Measurements from ENCODE around the gene PDGFA. TPM values are rescaled to one million over a fixed set of nuclear protein-coding genes. Genes with fewer than 3 reads are reported as not detected.

PDGFA gene
- total RNA-seq, 1 donor from 2014 or later: 7.6 TPM

DNA sequence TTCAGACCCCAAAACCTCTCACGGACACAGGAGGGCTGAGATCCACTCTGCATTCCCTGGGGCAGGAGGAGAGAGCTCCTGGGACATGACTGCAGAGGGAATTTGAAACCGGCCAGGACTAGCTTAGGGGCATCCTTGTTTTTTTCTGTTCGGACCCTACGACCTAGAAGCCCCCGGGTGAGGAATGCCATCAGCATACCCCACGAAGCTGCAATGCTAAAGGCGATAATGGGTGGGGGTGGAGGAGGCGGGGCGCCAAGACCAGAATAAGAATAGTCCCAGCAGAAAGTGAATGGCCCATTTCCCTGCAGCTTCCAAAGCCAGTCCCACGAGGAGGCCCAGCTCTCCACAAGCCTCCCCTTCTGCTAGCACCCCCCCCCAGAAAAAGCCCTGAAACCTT lies 4.0 kb downstream of the PDGFA start:
- H3K27me3 Mint-ChIP-seq (ENCODE audit: unreplicated experiment): peaks cover 17% of the 10 kb centered on the region
- peaks cover 14% of the 10 kb centered on the region for H3K4me1 Mint-ChIP-seq (ENCODE audit: low read depth, unreplicated experiment)
- H3K4me3 Mint-ChIP-seq (ENCODE audit: unreplicated experiment): no peak overlapping the region
- DNase-seq: no peak
- TF ChIP-seq, protein P1, sequence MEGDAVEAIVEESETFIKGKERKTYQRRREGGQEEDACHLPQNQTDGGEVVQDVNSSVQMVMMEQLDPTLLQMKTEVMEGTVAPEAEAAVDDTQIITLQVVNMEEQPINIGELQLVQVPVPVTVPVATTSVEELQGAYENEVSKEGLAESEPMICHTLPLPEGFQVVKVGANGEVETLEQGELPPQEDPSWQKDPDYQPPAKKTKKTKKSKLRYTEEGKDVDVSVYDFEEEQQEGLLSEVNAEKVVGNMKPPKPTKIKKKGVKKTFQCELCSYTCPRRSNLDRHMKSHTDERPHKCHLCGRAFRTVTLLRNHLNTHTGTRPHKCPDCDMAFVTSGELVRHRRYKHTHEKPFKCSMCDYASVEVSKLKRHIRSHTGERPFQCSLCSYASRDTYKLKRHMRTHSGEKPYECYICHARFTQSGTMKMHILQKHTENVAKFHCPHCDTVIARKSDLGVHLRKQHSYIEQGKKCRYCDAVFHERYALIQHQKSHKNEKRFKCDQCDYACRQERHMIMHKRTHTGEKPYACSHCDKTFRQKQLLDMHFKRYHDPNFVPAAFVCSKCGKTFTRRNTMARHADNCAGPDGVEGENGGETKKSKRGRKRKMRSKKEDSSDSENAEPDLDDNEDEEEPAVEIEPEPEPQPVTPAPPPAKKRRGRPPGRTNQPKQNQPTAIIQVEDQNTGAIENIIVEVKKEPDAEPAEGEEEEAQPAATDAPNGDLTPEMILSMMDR (IDR thresholded peaks at IDR 0.05; ENCODE audit: partially characterized antibody, unreplicated experiment): no peak
- no peaks in the 10 kb centered on the region for H3K36me3 Mint-ChIP-seq (ENCODE audit: unreplicated experiment)
- peaks cover 2% of the 10 kb centered on the region for H3K9me3 Mint-ChIP-seq (ENCODE audit: unreplicated experiment)
- H3K27ac Mint-ChIP-seq (ENCODE audit: unreplicated experiment): no peak overlapping the region

DNA sequence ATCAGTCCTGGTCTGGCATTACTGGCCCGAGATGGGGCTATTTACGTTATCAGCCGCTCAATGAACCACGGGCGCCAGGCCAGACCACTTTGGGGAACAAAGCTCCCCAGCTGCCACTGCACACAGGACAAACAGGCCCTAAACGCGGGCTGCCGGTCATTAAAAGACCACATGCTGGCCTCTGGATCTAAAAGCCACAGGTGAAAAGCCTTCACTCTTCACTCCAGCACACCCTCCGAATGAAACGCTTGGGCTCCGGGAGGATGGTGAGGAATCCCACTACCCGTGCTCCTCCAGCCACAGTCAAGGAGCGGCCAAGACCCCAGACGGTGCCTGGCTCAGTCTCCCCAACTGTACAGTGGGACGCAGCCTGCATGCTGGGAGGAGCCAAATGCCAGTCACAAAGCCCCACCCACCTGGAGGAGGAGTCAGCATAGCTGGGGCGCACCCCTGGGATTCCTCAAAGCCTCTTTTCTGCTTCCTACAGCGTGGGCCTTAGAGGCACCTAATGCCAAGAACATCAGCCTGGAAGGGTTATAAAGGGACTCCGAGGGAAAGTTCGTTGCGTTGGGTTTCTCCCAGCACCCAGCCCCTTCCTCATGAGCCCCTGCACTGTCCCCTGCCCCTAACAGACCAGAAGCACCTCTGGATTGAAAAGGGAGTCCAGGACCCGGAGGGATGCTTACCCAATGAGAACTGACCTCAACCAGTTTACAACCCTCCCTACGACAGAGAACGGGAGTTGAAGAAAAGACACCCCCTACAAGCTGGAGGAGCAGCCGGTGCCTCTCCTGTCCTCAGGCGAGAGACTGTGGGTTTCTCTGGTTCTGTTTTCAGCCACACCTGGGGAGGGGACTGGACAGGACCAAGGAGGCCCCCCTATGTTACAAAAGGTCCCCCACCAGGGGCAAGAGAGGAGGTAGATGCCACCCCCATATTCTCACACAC lies 4.7 kb downstream of the PDGFA start:
- no peak for DNase-seq

DNA sequence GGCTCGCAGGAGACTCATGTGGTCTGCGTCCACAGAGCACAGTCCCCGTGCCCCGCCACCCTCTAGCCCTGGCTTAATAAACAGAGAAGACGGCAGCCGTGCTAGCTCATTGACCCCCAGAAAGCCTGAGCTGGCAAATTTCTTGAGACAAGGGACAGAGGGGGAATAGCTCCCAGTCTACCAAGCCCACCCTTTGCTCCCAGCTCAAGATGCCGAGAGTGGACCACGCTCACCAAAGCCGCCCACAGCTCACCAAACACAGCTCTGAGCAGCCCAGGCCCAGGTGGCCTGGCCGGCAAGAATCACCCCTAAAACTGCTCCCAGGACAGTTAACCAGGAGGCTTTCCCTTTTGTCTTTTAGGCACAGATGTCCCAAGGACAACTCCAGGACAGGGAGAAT lies 5.4 kb downstream of the PDGFA start:
- no peak overlapping the region for H3K27ac Mint-ChIP-seq (ENCODE audit: unreplicated experiment)
- H3K27me3 Mint-ChIP-seq (ENCODE audit: unreplicated experiment): peaks cover 17% of the 10 kb centered on the region
- peaks cover 2% of the 10 kb centered on the region for H3K9me3 Mint-ChIP-seq (ENCODE audit: unreplicated experiment)

More for the DNA sequence above, 4.7 kb downstream of the PDGFA start:
- H3K9me3 Mint-ChIP-seq (ENCODE audit: unreplicated experiment): peaks cover 2% of the 10 kb centered on the region
- TF ChIP-seq, protein P1 (IDR thresholded peaks at IDR 0.05; ENCODE audit: partially characterized antibody, unreplicated experiment): no peak
- H3K4me1 Mint-ChIP-seq (ENCODE audit: low read depth, unreplicated experiment): peaks cover 14% of the 10 kb centered on the region
- H3K27me3 Mint-ChIP-seq (ENCODE audit: unreplicated experiment): peaks cover 17% of the 10 kb centered on the region
- H3K4me3 Mint-ChIP-seq (ENCODE audit: unreplicated experiment): no peak overlapping the region
- no peaks in the 10 kb centered on the region for H3K36me3 Mint-ChIP-seq (ENCODE audit: unreplicated experiment)
- H3K27ac Mint-ChIP-seq (ENCODE audit: unreplicated experiment): no peak overlapping the region

DNA sequence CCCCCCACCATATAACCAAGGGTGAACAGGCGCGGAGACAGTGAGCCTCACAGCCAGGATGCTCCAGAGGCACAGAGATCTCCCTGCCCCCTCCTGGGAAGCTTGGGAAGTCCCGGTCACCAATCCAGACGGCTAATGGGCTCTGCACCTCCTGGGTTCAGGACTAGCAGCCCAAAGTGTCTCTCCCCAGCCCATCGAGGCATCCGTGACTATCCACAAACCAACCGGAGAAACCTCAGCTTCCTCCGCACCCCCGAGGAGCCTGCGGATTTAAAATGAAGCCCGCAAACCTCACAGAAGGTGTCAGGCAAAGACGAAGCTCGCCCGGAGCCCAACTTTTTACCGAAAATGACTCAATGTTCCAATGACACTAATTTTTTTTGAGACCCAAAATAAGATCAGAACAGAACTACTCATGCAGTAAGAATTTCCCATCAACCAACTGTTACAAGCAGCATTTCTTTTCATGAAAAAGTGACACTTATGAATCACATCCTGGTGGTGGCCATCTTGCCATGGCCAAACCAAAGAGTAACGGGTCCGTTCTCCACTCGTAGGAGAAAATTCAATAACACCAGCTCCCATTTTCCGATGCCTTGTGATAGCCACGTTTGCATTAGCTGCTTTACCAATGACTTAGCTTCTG lies 6.0 kb downstream of the PDGFA start:
- Mint-ChIP-seq H3K4me1 (ENCODE audit: low read depth, unreplicated experiment) (peaks cover 14% of the 10 kb centered on the region), H3K36me3 (ENCODE audit: unreplicated experiment) (no peaks in the 10 kb centered on the region), H3K4me3 (ENCODE audit: unreplicated experiment) (no peak overlapping the region), H3K27ac (ENCODE audit: unreplicated experiment) (no peak overlapping the region), H3K27me3 (ENCODE audit: unreplicated experiment) (peaks cover 17% of the 10 kb centered on the region), H3K9me3 (ENCODE audit: unreplicated experiment) (peaks cover 2% of the 10 kb centered on the region)
- TF ChIP-seq, protein P1 (IDR thresholded peaks at IDR 0.05; ENCODE audit: partially characterized antibody, unreplicated experiment): no peak
- DNase-seq: no peak

More for the DNA sequence above, 5.4 kb downstream of the PDGFA start:
- Mint-ChIP-seq H3K4me1 (ENCODE audit: low read depth, unreplicated experiment) (peaks cover 14% of the 10 kb centered on the region), H3K36me3 (ENCODE audit: unreplicated experiment) (no peaks in the 10 kb centered on the region), H3K4me3 (ENCODE audit: unreplicated experiment) (no peak overlapping the region)
- no peak for DNase-seq
- TF ChIP-seq, protein P1 (IDR thresholded peaks at IDR 0.05; ENCODE audit: partially characterized antibody, unreplicated experiment): no peak

Measured in glutamatergic neuron (in vitro differentiated cells).